ENCODE measurements around the gene CD4.

Gene CD4

GRCh38 chr12:6765634-6766581, 23.4 kb upstream of the CD4 start, which contains the start of gene PTMS:
TSS of gene PTMS (plus strand) at chr12:6766363. CDS start at chr12:6766706, 343 bp downstream.
- peak; percentile 78 to 94 for DNase-seq

- peak; percentile 18 to 82 for DNase-seq
Observed at GRCh38 chr12:6766651-6767349, 22.5 kb upstream of the CD4 start.

DNA sequence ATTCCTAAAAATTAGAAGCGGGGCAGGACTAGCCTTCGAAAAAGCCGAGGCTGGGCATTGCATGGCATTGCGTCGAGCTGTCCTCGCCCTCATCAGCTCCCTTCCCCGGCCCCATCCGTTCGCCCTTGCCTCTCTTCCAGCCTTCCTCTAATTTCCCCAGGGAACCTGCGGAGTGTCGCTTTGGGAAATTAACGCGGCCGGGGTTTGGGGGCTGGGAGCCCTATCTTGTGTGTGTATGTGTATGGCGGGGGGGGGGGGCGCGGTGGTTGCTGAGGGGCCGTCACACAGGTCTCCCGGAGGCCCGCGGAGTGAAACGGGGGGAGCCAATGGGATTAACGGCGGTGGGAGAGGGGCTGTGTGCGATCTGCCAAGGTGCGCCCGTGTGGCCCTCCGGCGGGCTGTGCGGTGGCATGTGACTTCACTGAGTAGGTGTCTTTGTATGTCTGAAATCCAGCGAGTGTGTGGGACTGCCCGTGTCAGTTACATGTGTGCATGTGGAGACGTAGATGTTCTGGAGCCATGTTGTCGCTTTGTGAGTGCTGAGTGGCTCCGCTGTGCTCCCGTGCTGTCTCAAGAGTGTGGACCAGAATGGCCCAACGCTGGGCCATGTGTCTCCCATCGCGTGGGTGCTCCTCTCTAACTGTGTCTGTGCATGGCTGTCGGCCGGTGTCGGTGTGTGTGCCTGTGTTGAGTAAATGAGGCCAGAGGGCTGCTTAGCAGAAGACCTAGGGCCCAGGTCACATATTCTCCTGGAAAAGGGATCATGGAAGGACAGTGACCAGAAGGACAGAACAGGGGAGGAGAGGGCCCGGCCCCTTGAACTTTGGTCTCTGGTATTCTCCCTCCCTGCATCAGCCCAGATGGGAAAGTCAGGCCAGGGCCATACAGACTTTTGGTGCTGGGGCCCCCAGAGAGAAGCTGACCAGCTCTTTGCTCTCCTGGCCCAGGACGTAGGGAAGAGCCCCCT, 21.7 kb upstream of the CD4 start:
- peak in 1 of 2 experiments; percentile 60 for DNase-seq

DNA sequence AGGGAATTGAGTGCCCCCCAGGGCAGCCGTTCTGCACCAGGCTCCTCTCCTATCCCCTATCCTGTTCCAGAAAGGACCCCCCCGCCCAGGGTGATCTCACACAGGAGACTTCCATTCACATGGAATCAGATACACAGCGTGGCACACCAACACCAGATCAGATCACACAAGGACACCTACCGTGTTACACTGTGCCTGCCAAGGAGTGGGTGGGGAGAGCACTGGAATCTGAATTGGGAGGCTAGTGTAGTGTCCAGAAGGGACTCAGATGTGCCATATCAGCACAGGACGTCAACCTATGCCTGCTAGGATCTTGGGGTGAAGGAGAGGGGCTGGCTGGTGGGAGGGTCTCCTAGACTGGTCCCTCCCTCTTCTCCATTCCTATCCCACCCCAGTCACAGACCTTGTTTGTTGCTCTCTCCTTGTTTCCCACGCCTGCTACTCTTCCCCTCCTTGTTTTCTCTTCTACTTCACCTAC, 20.9 kb upstream of the CD4 start:
- no peak for DNase-seq

DNA sequence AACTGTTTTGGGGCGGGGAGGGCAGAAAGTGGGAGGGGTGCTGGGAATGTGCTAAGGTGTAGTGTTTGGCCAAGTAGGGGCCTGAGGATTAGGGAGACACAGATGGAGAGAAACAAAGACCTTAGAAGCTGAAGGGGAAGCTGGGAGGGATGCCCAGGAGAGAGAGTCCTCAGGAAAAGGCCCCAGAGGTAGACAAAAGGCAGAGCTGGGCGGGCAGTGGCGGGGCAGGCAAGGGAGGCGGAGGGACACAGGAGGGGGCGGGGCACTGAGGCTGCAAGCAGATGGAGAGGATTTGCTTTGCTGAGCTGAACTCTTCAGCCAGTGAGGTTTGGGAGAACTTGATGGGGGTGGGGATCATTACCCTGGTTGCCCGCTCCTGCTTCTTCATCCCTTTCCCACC, 20.3 kb upstream of the CD4 start:
- DNase-seq: peak; percentile 16 to 65

GRCh38 chr12:6769666-6770065, 19.7 kb upstream of the CD4 start:
- no peak for DNase-seq

GRCh38 chr12:6770094-6770493, 19.2 kb upstream of the CD4 start:
- no peak for DNase-seq

DNA sequence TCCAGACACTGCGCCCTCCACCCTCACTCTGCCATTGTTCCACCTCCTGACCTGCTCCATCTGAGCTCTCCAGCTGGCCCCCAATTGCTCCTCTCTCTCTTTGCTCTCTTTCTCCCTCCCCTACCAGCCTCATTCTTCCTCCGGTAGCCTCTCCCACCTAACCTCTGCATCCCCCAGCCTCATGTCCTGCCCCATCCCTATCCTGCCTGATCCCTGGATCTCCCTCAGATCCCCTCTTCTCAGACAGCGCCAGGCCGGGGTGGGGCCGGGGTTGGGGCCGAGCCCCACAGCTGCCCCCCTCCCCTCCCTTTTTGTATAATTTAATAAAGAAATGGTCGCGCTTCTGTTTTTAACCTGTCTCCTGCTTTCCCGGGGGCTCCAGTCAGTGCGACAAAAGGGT, 18.7 kb upstream of the CD4 start:
- no peak for DNase-seq

GRCh38 chr12:6771091-6771495, 18.2 kb upstream of the CD4 start:
- no peak for DNase-seq

DNA sequence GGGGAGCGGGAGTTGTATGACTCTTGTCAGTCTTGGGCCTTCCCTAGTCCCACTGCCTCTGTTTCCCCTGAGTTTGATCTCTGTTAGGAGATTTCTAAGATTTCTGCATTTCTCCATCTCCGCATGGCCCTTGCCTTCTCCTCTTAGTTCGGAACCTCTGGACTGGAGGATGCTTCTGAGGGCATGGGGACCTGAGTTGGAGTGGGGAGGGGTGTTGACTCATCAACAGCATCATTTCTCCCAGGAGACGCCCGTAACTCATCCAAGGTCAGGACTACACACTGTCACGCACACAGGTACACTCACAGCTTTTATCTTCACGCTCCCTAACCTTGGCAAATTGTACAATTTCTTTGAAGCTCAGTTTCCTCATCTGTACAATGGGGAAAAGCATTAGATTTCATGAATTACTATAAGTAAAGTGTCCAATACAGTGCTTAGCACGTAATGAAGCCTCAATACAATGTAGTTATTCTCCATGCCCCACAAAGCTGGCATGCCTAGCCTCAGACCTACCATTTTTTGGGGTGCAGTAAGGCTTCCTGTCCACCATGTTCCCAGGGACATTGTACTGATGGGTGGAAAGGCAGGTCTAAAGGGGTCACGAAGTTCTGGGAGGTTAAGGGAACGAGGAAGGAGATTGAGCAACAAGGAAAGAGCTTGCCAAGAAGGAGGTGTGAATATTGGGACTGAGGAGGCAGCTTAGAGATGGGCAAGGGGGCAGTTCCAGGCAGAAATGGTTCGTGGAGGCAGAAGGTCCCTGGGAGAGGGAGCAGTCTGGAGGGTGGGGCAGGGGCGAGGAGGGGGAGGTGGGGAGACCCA, 17.6 kb upstream of the CD4 start:
- DNase-seq: no peak

DNA sequence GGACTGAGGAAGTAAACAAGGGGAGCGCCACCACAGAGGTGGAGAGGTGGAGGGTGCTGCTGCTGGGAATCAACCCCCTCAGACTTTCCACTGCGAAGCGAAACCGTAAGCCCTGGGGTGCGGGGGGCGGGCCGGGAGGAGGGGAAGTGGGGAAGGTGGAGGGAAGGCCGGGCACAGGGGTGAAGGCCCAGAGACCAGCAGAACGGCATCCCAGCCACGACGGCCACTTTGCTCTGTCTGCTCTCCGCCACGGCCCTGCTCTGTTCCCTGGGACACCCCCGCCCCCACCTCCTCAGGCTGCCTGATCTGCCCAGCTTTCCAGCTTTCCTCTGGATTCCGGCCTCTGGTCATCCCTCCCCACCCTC, 17.0 kb upstream of the CD4 start, which contains the start of gene LAG3:
LAG3 (plus strand) TSS at position 190 of the 365 bp plus-strand sequence. CDS start 333 bp downstream, outside the sequence.
- no peak for DNase-seq

DNA sequence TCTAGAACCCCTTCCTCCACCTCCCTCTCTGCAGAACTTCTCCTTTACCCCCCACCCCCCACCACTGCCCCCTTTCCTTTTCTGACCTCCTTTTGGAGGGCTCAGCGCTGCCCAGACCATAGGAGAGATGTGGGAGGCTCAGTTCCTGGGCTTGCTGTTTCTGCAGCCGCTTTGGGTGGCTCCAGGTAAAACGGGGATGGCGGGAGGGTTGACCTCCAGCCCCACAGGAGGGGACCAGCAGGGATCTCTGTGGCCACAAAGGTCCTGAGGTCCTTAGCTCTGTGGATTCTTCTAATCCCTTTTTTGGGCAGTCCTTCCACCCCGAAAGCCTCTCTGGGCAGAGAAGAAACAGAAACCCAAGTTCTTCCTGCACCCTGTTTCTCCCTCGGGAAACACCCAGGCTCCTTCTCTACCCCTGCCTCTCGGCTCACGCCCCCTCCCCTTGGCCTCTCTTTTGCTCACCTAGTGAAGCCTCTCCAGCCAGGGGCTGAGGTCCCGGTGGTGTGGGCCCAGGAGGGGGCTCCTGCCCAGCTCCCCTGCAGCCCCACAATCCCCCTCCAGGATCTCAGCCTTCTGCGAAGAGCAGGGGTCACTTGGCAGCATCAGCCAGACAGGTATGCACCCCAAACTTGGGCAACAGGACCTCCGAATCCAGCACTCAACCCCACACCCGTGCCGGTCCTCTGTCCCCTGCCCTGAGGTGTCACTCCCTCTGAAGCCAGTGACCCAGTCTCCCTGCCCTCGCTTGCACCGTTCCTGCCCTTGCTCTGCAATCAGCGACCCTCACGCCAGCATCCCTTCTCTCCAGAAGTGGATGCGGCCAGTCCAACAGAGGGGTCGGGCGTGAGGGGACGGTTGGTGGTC, 16.4 kb upstream of the CD4 start:
- DNase-seq: no peak

- DNase-seq: peak in 1 of 2 experiments; percentile 56
Observed at GRCh38 chr12:6773590-6774351, 15.6 kb upstream of the CD4 start.

- no peak for DNase-seq
Observed at GRCh38 chr12:6774499-6775062, 14.7 kb upstream of the CD4 start.

GRCh38 chr12:6775185-6776174, 13.8 kb upstream of the CD4 start:
- no peak for DNase-seq

DNA sequence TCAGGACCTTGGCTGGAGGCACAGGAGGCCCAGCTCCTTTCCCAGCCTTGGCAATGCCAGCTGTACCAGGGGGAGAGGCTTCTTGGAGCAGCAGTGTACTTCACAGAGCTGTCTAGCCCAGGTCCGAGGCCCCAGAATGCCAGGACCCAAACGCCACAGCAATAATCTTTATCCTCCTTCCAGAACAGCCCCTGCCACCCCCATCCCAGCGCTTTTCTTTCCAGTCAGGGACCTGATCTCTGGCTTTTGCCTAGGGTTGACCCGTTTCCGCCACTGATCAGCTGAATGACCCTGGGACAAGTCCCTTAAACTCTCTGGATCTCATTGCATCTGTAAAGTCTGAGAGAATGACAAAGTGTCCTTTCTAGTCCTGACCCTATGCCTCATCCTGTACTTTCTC, 11.9 kb upstream of the CD4 start:
- DNase-seq: no peak

DNA sequence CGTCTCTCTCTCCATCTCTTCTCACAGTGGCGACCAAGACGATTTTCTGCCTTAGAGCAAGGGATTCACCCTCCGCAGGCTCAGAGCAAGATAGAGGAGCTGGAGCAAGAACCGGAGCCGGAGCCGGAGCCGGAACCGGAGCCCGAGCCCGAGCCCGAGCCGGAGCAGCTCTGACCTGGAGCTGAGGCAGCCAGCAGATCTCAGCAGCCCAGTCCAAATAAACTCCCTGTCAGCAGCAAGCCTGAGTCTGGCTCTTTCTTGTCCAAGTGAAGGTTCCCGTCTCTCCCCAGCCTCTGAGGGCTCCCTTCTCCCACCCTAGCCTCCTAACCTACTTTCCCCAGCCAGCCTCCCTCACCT, 11.1 kb upstream of the CD4 start:
- DNase-seq: peak in 1 of 2 experiments; percentile 45

Data from NCI-H526 (cell line).